Measurements from ENCODE around the gene ADORA2A. TPM values are rescaled to one million over a fixed set of nuclear protein-coding genes. Genes with fewer than 3 reads are reported as not detected.

Gene ADORA2A
- total and polyA plus RNA-seq, 9 donors, result 8.1 to 15.5 (median 11.3) TPM

DNA sequence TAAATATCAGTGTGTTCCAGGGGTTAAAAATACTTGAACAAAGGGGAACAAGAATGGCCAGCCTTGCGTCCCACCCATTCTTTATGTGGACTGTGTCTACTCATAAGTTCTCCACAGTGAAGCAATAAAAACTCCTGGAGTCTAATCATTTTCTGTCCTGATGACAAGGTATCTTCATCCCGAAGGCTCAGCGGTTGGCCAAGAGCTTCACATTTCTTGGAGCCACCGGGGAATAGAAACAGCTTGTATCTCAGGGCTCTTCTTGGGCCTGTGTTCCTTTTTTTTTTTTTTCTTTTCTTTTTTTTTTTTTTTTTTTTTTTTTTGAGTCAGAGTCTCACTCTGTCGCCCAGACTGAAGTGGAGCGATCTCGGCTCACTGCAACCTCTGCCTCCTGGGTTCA, 36.8 kb upstream of the ADORA2A start:
- H3K27ac ChIP-seq (ENCODE audit: low read length), result peak overlapping the region; percentile 39
- no peaks in the 10 kb centered on the region for H3K9me3 ChIP-seq (replicated peaks; ENCODE audit: control insufficient read depth, low read depth, low read length)
- no peaks in the 10 kb centered on the region for H3K27me3 ChIP-seq (ENCODE audit: control insufficient read depth, insufficient read depth, low read length)
- peaks cover 11% of the 10 kb centered on the region for H3K4me1 ChIP-seq (ENCODE audit: control insufficient read depth, insufficient read depth, low read length)
- H3K36me3 ChIP-seq (ENCODE audit: control insufficient read depth, insufficient read depth, low read length), result peaks cover 8% of the 10 kb centered on the region
- H3K4me3 ChIP-seq (ENCODE audit: low read length), result no peak overlapping the region
- peak; percentile 89 for DNase-seq
- WGBS (ENCODE audit: insufficient coverage), result 20% methylated on average over 1 of the region's 7 CpGs

DNA sequence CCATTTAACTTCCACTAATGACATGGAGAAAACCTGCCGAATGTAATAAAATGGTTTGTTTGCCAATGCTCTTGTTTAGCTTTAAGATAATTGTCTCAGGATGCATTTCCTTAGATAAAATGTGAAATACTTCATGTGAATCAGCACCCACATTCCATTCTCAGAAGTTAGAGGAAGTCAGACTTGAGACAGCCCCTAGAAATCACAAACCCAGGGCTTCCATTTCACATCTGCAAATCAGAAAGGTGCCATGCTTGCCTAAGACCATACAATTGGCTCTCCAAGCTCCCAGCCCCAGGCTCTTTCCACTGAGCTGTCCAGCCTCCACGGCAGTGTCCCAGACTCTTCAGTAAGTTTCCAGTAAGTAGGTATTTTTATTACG, 35.6 kb upstream of the ADORA2A start:
- Histone ChIP-seq H3K9me3 (replicated peaks; ENCODE audit: control insufficient read depth, low read depth, low read length) (no peaks in the 10 kb centered on the region), H3K36me3 (ENCODE audit: control insufficient read depth, insufficient read depth, low read length) (peaks cover 16% of the 10 kb centered on the region), H3K27ac (ENCODE audit: low read length) (peak overlapping the region; percentile 39), H3K27me3 (ENCODE audit: control insufficient read depth, insufficient read depth, low read length) (no peaks in the 10 kb centered on the region), H3K4me3 (ENCODE audit: low read length) (no peak overlapping the region), H3K4me1 (ENCODE audit: control insufficient read depth, insufficient read depth, low read length) (peaks cover 11% of the 10 kb centered on the region)
- 83% methylated on average over 1 of the region's 3 CpGs for WGBS (ENCODE audit: insufficient coverage)
- DNase-seq, result no peak

DNA sequence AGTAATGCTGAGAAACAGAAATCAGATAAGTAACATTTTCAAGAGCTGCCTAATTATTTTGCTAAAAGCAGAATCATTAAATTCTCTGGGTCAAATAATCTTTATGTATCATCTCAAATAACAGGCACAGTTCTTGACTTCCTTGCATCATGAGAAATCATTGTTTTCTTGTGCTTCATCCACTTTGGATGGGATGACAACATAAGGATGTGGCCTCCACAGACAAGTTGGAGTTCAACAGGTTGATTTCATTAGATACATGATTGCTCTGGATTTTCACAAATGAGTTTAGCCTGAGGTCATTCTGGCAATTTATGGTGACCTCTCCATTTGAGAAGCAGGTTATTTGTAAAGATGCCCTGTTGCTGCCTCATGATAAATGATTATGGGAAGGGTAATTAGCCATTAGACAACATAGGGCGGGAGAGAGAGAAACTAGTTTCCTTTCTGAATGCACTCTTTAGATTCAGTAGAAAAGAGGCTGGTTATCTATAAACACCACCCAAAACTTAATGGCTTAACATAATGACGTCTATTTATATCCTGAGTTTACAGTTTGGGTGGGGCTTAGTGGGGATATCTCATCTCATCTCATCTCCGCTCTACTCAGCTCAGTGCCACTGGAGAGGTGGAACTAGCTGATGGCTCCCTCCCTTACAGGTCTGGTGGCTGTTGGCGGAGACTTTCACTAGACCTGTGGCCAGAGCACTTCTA, 35.0 kb upstream of the ADORA2A start:
- Histone ChIP-seq H3K27me3 (ENCODE audit: control insufficient read depth, insufficient read depth, low read length) (no peaks in the 10 kb centered on the region), H3K9me3 (replicated peaks; ENCODE audit: control insufficient read depth, low read depth, low read length) (no peaks in the 10 kb centered on the region), H3K36me3 (ENCODE audit: control insufficient read depth, insufficient read depth, low read length) (peaks cover 18% of the 10 kb centered on the region), H3K4me1 (ENCODE audit: control insufficient read depth, insufficient read depth, low read length) (peaks cover 11% of the 10 kb centered on the region), H3K27ac (ENCODE audit: low read length) (no peak overlapping the region), H3K4me3 (ENCODE audit: low read length) (no peak overlapping the region)
- DNase-seq, result no peak
- WGBS (ENCODE audit: insufficient coverage), result 83% methylated on average over 1 of the region's 4 CpGs

DNA sequence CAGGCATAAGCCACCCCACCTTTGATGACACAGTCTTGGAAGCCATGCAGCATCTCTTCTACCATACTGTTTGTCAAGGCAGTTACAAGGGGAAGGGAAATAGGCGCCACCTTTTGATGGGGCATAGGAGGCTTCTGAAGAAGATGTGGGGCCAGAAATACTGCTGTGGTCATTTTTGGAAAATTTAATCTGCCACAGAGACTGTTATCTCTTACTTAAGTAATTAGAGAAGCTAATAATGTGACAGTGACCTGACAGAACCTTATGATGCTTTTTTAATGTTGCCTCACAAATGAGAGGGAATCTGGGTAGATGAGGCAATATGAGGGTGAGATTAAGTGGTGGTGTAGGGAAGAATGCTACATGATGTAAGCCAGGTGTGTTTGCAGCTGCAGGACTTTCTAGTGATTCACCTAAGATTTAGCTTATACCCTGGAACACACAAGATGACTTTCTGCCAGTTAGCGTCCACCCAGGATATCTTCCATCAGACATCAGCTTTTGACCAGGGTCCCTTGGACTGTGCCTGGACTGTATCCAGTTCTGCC, 34.3 kb upstream of the ADORA2A start:
- Histone ChIP-seq H3K27me3 (ENCODE audit: control insufficient read depth, insufficient read depth, low read length) (no peaks in the 10 kb centered on the region), H3K9me3 (replicated peaks; ENCODE audit: control insufficient read depth, low read depth, low read length) (no peaks in the 10 kb centered on the region), H3K27ac (ENCODE audit: low read length) (no peak overlapping the region), H3K4me3 (ENCODE audit: low read length) (no peak overlapping the region), H3K36me3 (ENCODE audit: control insufficient read depth, insufficient read depth, low read length) (peaks cover 22% of the 10 kb centered on the region), H3K4me1 (ENCODE audit: control insufficient read depth, insufficient read depth, low read length) (peaks cover 11% of the 10 kb centered on the region)
- no CpG with 5 or more reads among the region's 2 CpGs for WGBS (ENCODE audit: insufficient coverage)
- no peak for DNase-seq

DNA sequence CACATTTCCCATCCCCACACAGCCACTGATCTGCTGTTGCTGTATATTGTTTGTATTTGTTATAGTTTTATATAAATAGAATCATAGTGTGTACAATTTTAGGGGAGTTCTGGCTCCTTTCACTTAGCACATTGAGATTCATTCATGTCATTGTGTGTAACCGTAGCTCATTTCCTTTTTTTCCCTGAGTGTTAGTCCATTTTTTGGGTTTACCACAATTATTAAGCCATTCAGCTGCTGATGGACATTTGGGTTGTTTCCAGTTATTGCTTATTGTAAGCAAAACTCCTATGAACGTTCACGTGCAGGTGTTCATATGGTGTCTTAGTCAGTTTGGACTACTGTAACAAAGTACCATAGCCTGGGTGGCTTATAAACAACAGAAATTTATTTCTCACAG, 33.6 kb upstream of the ADORA2A start:
- no peaks in the 10 kb centered on the region for H3K9me3 ChIP-seq (replicated peaks; ENCODE audit: control insufficient read depth, low read depth, low read length)
- peaks cover 28% of the 10 kb centered on the region for H3K36me3 ChIP-seq (ENCODE audit: control insufficient read depth, insufficient read depth, low read length)
- no peaks in the 10 kb centered on the region for H3K27me3 ChIP-seq (ENCODE audit: control insufficient read depth, insufficient read depth, low read length)
- WGBS (ENCODE audit: insufficient coverage), result no CpG with 5 or more reads among the region's 3 CpGs
- no peak for DNase-seq
- H3K27ac ChIP-seq (ENCODE audit: low read length), result no peak overlapping the region
- no peak overlapping the region for H3K4me3 ChIP-seq (ENCODE audit: low read length)
- peaks cover 11% of the 10 kb centered on the region for H3K4me1 ChIP-seq (ENCODE audit: control insufficient read depth, insufficient read depth, low read length)

DNA sequence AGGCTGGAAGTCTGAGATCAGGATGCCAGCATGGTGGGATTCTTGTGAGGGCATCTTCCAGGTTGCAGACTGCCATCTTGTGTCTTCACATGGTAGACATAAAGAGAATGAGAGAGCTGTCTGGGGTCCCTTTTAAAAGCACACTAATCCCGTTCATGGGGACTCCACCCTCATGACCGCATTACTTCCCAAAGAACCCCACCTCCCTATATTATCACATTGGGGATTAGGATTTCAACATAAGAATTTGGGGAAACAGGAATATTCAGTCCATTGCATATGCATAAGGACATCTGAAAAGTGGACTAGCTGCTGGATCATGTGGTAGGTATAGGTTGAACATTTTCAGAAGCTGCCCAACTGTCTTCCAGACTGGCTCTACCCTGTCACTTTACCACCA, 33.1 kb upstream of the ADORA2A start:
- Histone ChIP-seq H3K4me1 (ENCODE audit: control insufficient read depth, insufficient read depth, low read length) (peaks cover 11% of the 10 kb centered on the region), H3K27ac (ENCODE audit: low read length) (no peak overlapping the region), H3K4me3 (ENCODE audit: low read length) (no peak overlapping the region), H3K9me3 (replicated peaks; ENCODE audit: control insufficient read depth, low read depth, low read length) (no peaks in the 10 kb centered on the region), H3K36me3 (ENCODE audit: control insufficient read depth, insufficient read depth, low read length) (peaks cover 30% of the 10 kb centered on the region), H3K27me3 (ENCODE audit: control insufficient read depth, insufficient read depth, low read length) (no peaks in the 10 kb centered on the region)
- no peak for DNase-seq
- WGBS (ENCODE audit: insufficient coverage), result no CpG with 5 or more reads among the region's 2 CpGs

DNA sequence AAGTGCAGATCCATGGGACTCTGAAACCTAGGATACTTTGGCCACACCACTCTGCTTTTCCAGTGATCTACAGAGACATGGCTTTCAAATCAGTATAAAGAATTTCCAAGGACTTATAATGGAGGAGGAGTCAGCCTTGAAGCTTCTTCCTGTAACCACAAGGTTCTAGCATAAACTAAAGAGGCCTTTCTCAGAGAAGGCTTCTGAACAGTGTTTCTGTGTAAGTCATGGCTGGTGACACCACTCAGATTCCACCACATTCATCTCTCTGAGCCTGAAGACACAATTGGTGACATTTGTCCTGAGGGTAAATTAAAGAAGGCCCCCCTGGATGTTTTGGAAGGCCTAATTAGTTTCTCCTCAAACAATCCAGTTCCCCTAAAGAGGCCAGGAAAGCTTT, 29.0 kb upstream of the ADORA2A start:
- Histone ChIP-seq H3K27ac (ENCODE audit: low read length) (no peak overlapping the region), H3K27me3 (ENCODE audit: control insufficient read depth, insufficient read depth, low read length) (no peaks in the 10 kb centered on the region), H3K4me1 (ENCODE audit: control insufficient read depth, insufficient read depth, low read length) (peaks cover 14% of the 10 kb centered on the region), H3K4me3 (ENCODE audit: low read length) (no peak overlapping the region), H3K36me3 (ENCODE audit: control insufficient read depth, insufficient read depth, low read length) (peaks cover 45% of the 10 kb centered on the region), H3K9me3 (replicated peaks; ENCODE audit: control insufficient read depth, low read depth, low read length) (no peaks in the 10 kb centered on the region)
- no peak for DNase-seq

DNA sequence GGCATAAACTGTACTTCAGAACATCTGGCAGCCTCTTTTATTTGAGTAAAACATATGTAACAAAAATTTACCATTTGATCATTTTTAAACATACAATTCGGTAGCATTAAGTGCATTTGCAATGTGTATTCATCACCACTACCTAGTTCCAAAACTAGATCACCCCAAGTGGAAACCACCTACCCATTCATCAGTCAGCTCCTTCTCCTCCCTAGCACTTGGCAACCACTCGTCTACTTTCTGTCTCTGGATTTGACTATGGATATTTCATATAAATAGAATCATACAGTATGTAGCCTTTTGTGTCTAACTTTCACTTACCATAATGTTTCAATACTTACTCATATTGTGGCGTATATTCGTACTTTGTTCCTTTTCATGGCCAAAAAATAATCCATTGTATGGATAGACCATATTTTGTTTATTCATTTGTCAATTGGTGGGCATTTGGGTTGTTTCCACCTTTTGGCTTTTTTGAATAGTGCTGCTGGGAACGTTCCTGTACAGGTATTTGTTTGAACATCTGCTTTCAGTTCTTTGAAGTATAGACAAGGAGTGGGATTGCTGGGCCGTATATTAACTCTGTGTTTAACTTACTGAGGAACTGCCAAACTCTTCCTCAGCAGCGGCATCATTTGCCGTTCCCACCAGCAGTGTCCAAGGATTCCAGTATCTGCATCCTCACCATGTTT, 27.2 kb upstream of the ADORA2A start:
- Histone ChIP-seq H3K4me1 (ENCODE audit: control insufficient read depth, insufficient read depth, low read length) (peaks cover 24% of the 10 kb centered on the region), H3K36me3 (ENCODE audit: control insufficient read depth, insufficient read depth, low read length) (peaks cover 52% of the 10 kb centered on the region), H3K9me3 (replicated peaks; ENCODE audit: control insufficient read depth, low read depth, low read length) (no peaks in the 10 kb centered on the region), H3K27me3 (ENCODE audit: control insufficient read depth, insufficient read depth, low read length) (no peaks in the 10 kb centered on the region), H3K4me3 (ENCODE audit: low read length) (no peak overlapping the region), H3K27ac (ENCODE audit: low read length) (no peak overlapping the region)
- DNase-seq, result no peak
- WGBS (ENCODE audit: insufficient coverage), result no CpG with 5 or more reads among the region's 8 CpGs

DNA sequence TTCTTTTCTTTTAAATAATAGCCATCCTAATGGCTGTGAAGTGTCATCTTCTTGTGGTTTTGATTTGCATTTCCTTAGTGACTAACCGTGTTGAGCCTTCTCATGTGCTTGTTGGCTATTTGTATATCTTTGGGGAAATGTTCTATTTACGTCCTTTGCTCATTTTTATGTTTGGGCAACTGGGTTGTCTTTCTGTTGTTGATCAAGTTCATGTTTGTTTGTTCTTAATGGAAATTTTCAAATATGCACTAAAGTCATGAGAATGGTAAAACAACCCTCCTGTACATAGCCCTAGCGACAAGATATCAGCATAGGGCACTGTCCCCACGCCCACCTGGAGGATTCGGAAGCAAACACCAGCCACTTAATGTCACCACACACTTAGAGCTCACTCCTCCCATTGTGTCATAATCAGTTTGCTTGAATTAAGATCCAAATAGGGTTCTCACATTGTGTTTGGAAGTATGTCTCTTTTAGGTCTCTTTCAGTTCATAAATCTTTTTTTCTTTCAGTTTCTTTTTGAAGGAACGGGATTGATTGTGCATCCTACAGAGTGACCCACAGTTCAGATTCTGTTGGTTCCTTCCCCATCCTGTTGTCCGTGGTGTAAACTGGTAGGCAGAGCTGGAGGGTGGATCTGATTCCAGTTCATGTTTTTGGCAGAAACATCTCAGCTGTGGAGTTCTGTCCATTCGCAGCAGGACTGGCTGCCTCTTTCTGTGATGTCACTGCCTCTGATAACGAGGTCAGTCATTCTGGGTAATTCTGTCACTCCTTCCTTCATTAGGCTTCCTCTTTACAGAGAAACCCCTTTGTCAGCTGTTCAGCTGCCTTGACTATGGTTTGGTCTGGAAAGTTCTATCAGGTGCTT, 26.4 kb upstream of the ADORA2A start:
- Histone ChIP-seq H3K9me3 (replicated peaks; ENCODE audit: control insufficient read depth, low read depth, low read length) (no peaks in the 10 kb centered on the region), H3K27ac (ENCODE audit: low read length) (no peak overlapping the region), H3K36me3 (ENCODE audit: control insufficient read depth, insufficient read depth, low read length) (peaks cover 50% of the 10 kb centered on the region), H3K4me3 (ENCODE audit: low read length) (no peak overlapping the region), H3K27me3 (ENCODE audit: control insufficient read depth, insufficient read depth, low read length) (no peaks in the 10 kb centered on the region), H3K4me1 (ENCODE audit: control insufficient read depth, insufficient read depth, low read length) (peaks cover 24% of the 10 kb centered on the region)
- DNase-seq, result no peak
- 94% methylated on average over 4 of the region's 9 CpGs for WGBS (ENCODE audit: insufficient coverage)

DNA sequence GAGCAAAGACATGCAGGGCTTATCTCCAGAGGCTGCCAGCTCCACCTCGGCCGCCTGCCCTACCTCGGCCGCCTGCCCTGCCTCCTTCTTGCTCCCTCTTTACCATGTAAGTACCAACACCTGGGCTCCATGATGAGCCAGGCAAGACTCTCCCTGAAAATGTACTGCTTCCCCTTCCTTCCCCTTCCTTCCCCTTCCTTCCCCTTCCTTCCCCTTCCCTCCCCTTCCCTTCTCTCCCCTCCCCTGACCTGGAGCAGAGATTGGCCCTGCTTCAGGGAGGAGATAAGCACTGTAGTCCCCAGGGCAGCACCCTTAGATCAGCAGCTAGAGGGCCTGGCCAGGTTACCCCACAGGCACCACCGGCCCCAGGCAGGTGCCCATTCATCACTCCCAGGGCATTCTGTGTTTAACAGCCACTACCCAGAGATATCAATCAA, 25.4 kb upstream of the ADORA2A start:
- 89% methylated on average over 5 of the region's 5 CpGs for WGBS (ENCODE audit: insufficient coverage)
- Histone ChIP-seq H3K9me3 (replicated peaks; ENCODE audit: control insufficient read depth, low read depth, low read length) (no peaks in the 10 kb centered on the region), H3K4me1 (ENCODE audit: control insufficient read depth, insufficient read depth, low read length) (peaks cover 27% of the 10 kb centered on the region), H3K36me3 (ENCODE audit: control insufficient read depth, insufficient read depth, low read length) (peaks cover 48% of the 10 kb centered on the region), H3K27ac (ENCODE audit: low read length) (no peak overlapping the region), H3K27me3 (ENCODE audit: control insufficient read depth, insufficient read depth, low read length) (no peaks in the 10 kb centered on the region), H3K4me3 (ENCODE audit: low read length) (no peak overlapping the region)
- DNase-seq, result no peak

Data from muscle of leg (tissue), 11 donors.